ENCODE measurements around the gene SEMA4D.
"Not testable (repeated sequence)": the region's sequence is repeated elsewhere in the genome, so short reads cannot be mapped to it uniquely, and the experiment has no call there.

SEMA4D gene

DNA sequence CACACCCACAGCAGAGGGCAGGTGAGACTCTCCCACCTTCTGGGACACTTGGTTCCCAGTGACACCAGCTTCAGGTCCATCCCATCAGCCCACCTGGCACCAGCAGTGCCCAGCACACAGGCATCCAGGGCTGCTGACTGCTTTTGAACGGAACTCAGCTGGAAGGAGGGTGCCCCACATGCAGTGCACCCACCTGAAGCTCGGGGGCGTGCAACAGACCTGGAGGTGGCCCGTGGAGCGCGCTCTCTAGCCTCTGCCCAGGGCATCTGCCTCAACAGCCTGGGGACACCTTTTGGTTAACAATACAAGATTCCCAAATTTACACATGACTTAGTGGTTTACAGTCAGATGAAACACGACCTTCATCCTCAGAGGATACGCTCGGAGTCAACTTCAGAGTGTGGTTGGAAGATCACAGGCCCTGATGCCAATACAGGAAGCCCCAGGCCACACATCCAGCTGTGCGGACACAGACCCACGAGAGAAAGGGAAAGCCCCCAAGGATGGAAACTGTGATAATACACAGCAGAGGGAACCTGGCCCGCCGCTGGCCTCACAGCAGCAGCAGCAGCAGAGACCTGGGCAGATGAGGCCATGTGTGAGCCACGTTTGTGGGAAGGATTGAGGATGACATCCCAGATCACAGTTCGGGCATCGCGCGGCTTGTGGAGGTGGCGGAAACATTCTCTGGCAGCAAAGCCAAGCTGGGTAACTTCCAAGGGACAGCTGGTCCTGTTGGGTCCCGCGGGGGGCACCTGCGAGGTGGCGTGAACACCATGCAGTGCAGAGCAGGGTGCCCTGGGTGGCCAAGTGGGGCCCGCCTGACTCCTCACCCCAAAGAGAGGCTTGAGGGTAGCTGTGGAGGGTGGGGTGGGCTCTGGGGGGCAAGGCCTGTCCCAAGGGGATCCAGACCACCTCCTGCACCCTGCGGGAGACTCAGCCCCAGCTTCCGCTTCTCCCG lies 115.6 kb downstream of the SEMA4D start:
- no peak for DNase-seq

DNA sequence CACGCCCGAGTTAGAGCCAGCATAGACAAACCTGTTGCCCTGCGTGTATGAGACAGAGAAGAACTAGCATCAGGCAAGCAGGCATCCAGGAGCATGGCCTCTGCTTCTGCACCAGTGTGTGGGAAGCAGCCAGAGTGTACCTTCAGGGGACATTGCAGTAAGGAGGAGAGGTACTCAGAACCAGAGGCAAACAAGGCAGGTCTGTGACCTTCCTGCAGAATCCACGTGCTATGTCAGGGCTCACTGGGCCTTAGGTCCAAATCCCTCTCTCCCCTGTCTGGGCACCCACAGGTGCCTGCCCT lies 116.7 kb downstream of the SEMA4D start:
- DNase-seq, result no peak

DNA sequence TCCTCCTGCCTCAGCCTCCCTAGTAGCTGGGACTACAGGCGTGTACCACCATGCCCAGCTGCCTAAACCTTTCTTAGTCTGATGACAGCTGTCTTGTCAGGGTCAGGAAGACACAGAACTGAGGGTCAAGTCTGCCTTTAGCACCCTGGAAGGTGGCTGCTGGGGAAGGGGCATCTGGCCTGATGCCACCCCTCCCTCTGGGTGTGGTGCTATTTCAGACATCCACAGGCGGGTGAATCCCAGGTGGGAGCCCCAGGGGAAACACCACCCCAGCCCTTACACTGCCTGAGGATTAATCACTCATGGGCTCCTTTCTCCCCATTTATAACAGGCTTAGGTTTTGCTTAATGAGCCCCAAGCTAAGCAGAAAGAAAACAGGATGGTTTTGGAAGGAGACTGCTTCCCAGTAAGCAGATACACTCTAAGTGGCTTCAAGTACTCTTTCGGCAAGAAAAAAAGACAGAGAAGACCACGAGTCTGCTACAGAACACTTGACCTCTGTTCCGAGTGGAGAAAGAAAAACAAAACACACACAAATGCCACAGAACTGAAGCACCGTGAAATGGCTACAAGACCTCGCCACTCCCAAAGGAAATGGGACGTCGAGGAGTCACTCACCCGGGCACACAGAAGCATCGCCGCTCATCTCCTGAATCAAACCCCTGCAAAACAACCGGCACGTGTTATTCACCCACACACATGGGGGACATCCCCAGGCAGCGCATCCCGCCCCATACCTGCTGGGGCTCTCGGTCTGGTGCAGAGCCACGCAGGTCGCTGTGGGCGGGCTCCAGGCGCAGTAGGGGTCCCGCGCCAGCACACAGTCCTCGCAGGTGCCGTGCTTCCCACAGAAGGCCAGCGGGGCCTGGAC lies 117.2 kb downstream of the SEMA4D start:
- no peak for DNase-seq

DNA sequence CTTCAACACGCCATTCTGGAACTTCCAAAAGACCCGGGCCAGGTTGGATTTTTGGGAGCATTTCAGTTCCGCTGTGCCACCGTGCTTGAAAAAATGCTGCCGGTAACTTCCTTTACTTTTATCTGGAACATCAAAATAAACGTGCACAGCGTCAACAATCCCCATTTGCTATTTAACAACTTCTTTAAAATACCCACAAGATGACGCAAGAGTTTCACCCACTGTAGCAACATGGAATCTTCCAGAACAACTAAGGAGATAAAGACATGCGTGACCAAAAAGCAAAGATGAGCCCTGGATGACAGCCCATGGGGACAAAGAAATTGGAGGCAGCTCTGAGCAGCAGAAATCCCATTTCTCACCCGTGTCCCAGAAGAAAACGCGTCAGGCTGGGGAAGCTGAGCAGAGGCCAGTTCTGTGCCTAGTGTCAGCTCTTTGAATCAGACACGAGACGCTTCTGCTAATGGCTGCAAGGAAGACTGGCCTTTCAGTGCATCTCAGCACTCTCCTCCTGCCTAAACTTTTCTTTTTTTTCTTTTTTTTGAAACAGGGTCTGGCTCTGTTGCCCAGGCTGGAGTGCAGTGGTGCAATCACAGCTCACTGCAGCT lies 118.3 kb downstream of the SEMA4D start:
- DNase-seq, result no peak

DNA sequence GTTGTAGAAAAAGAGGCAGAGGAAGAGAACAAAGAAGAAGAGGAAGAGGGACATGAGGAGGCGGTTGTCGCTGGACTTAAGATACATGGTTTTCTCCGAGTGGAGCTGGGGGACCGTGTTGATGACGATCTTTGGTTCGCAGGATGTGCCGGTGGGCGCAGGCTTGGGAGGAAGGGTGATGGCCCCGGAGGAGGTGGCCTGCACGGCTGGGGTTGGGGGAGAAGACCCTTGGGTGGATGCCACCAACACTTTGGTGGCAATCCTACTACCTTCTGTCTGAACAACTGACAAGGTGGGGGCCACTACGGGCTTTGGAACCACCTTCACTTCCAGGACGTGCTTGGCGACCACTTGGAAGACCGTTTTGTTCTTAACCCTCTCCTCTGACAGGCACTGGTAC lies 118.9 kb downstream of the SEMA4D start:
- DNase-seq, result no peak

DNA sequence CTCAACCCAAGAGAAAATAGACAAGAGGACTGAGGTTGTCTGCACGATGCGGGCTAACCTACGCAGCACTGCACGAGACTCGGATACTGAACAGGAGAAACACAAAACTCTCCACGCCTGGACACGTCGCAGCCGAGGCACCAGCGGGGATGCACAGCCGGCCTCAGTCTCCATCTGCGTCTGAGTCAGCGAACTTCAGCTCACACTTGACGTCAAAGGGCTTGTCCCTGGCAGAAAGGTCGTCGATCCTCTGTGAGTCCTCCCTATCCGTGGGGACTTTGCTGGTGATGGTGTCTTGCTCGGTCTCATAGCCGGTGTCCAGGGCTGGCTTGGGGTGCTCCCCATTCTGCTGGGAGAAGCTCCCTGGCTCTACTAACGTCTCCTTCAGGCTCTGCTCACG lies 119.4 kb downstream of the SEMA4D start:
- no peak for DNase-seq

DNA sequence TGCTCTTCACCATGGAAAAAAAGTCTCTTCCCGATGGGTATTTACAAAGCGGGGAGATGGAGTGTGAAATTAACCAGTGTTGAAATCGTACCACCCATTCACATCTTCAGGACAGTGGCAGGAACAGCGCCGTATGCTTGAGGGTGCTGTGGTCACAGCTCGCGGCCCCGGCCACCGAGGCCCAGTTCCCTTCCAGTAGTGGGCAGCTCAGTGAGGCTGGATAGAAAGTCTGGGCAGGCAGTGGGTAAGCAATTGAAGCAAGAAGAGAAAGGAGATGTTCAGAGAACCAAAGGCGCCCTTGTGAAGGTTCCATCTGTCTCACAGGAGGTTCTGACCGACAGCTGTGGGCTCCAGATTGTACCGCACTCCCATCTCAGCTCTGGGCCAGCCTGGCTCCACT lies 120.5 kb downstream of the SEMA4D start:
- DNase-seq, result no peak

DNA sequence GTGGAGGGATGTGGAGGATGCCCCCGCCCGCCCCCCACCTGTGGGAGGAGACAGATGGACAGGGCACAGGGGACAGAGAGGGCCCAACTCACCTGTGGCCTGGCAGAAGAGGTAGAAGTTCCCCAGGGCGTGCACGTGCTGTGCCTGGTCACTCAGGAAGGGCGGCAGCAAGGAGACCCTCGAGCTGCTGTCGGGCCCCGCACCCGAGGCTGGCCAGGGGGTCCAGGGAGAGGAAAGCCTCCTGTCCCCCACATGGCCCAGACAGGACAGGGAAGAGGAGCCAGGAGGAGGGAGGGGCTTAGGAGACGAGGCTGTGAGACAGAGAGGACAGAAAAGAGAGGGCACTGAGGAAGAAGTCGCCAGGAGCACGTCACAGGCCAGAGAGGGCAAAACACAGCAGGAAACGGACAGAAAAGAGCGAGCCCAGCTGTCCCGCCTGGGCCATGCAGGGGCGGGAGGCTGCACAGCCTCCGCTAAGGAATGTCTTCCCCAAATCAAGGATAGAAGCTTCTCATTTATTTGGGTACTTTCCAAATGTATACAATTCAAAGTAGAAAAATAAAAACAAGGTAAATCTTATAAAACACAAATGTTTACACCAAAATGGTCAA lies 121.1 kb downstream of the SEMA4D start:
- DNase-seq, result no peak

DNA sequence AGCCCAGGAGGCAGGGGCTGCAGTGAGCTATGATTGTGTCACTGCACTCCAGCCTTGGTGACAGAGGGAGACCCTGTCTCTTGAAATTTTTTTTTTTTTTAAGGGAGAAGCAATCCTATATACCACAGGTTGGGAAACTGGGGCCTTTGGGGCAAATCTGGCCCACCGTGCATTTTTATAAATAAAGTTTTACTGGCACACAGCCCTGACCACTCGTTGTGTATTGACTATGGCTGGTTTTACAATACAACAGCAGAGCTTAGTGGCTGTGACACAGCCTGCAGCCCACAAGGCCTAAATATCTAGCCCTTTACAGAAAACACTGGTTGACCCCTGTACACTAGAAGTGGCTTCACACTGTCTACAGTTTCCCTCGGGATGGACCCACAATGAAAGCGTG lies 121.6 kb downstream of the SEMA4D start:
- no peak for DNase-seq

DNA sequence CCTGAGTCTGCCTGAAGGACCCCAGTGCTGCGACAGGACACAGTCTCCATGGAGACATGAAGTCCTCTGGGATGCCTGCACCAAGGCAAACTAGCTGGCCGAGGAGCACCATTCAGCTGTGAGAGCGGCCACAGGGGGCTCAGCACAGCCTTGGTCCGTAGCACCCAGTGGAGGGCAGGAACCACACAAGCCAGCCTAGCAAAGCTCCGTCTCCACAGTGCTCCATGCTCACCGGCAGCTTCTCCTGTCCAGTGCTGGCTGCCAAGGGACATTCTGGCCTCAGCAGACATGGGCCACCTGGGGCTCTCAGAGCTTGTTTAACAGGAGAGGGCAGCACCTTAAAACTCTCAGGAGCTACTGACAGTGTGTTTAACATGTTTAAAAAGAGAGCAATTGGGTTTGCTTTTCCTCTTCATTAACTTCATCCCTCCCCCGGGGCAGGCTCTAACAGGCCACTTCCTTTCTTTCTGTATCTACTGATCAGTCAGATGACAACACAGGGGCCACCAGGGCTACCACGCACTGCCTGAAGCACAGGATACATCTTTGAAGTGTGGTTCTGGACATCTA lies 122.6 kb downstream of the SEMA4D start:
- no peak for DNase-seq

DNA sequence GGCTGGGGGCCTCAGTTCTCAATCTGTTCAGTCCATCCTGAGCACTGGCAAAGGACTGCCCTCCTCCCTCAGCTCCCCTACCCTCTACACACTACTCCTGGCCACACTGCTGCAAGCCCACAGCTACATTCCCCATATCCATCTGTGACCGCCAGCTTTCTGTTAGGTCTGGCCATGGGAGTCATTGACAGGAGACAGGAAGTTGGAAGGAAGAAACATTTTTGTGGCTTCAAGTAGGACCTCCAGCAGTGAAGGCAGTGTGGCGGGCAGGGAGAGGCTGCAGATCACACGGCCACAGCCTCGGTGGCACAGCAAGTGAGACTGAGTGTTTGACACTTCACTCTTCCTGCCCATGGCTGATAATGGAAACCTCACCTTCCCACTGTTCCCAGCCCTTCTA lies 123.7 kb downstream of the SEMA4D start:
- no peak for DNase-seq

DNA sequence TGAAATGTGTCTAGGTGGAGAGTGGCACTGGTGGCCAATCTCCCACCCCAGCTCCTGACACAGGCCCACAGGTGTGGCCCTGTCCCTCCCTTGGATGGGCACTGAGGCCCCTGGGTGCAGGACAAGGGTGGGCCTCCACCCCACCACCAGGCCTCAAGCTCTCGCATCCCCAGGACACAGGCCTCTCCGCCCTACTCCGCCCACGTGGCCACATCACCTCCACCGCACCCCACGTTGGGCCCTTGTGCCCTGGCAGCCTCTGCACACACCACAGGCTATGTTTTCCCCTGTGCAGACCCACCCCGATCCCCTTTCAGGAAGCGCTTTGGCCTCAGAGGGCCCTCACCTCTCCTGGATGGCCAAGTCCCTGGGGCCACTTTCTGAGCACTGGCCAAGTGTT lies 124.9 kb downstream of the SEMA4D start:
- no peak for DNase-seq

DNA sequence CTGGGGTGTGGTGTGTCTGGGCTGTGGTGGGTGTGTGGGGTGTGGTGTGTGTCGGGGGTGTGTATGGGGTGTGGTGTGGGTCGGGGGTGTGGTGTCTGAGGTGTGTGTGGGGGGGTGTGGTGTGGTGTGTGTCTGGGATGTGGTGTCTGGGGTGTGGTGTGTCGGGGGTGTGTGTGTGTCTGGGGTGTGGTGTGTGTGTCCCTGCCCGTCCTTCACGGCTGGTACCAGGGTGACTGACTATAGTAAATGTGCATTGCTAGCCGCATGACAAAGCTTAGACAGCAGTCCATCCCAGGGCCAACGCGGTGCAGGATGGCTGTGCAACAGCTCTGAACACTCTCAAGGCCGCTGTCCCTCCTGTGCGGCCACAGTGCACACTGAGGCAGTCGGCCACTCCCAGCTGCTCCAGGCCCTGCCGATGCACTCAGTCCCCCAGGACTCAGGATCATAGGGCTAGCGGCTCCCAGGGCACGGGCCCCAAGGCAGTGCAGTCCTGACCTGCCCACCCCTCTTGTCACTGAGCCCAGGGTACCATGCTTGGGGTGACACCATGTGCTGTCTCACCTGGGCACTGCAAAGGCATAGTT lies 125.6 kb downstream of the SEMA4D start:
- peak; percentile 38 for DNase-seq

DNA sequence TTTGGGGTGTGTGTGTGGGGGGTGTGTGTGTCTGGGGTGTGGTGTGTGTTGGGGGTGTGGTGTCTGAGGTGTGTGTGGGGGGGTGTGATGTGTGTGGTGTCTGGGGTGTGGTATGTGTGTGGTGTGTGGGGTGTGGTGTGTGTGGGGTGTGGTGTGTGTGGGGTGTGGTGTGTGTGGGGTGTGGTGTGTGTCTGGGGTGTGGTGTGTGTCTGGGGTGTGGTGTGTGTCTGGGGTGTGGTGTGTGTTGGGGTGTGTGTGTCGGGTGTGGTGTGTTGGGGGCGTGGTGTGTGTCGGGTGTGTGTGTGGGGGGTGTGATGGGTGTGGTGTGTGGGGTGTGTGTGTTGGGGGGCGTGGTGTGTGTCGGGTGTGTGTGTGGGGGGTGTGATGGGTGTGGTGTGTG lies 126.1 kb downstream of the SEMA4D start:
- not testable (repeated sequence) for DNase-seq

DNA sequence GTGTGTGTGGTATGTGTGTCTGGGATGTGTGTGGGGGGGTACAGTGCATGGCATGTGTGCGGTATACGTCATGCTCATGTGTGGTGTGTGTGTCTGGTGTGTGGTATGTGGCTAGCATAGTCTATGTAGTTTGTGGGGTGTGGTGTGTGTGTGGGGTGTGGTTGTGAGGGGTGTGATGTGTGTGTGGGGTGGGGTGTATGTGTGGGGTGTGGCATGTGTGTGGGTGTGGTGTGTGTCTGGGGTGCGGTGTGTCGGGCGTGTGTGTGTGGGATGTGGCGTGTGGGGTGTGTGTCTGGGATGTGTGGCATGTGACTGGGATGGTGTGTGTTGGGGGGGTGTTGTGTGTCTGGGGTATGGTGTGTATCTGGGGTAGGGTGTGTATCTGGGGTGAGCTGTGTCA lies 127.3 kb downstream of the SEMA4D start:
- no peak for DNase-seq

DNA sequence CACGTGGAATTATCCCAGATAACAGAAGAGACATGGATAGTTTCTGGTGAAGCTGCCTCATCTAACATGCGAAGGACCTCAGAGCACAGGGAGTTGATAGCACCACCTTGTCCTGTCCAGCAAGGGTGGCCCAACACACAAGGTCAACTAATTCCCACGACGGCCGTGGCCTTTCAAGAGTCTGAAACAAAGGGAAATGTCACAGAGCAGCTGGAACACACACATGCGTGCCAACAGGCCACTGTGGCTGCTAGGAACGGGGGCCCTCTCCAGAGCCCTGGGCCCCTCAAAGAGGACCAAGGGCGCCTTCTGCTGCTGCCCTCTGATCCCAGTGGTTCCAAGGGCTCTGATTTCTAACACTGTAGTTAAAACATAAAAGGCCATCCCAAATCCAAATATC lies 128.9 kb downstream of the SEMA4D start:
- DNase-seq, result no peak

DNA sequence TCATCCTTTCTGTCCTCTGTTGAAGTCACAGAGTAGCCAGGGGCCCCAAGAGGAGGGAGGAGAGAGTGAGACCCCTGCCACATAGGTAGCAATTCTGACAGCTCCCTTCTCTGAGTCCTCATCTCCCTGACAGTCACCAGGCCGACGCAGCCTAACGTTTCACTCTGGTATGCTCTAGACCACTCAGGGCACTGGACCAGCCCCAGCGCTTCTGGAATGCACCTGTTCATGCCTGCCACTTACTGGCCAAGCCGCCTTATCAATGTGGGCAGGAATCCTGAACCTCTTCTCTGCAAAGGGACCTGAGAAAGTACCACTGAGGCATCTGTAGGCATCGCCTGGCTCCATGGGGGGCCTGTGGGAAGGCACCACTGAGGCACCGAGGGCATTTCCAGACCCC lies 129.4 kb downstream of the SEMA4D start:
- DNase-seq, result no peak

DNA sequence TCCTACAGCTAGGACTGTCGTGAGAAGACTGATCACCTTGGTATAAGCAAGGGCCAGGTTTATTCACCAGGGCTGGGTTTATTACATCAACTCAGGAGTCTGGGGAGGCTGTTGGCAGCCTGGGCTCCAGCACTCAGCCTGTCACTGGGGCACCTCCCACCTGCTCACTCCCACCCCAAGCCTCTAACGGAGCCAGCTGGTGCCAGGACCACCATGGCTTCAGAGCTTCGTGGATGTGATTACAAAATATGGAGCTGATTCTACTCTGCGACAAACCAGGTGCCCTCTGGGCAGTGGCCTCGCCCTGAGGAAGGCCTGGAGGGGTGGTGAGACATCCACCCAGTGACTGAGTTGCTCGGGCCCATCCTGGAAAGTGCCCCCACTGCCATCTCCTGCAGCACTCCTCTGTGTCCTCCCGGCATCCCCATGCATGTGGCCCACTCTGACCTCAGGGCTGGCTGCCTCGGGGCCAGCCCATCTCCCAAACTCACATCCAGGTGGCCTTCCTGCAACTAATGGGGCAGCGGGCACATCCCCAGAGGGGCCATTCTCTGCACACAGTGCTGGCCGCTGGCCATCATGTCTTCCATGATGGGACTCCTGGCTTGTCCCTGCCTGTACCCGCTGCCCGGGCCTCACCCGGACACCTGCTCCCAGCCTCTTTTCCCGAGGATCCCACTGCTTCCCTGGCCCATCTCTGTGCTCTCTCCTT lies 130.0 kb downstream of the SEMA4D start:
- no peak for DNase-seq

DNA sequence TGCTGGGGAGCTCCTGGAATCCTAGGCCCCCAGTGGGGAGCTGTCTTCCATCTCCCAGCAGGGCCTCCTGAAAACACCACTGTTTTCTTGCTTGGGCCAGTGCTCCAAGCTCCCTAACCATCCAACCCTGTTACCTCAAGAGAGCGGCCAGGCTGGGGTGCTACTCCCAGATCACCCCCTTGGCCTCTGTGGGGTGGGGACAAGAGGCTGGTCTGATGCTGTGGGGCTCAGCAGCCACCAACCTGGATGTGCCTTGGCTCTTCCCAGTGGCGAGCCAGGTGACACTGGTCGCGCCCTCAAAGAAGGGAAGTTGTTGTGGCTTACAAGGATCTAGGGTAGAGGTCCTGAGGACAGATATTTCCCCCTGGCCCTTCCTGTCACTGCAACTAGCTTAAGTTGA lies 130.6 kb downstream of the SEMA4D start:
- DNase-seq, result peak; percentile 16

DNA sequence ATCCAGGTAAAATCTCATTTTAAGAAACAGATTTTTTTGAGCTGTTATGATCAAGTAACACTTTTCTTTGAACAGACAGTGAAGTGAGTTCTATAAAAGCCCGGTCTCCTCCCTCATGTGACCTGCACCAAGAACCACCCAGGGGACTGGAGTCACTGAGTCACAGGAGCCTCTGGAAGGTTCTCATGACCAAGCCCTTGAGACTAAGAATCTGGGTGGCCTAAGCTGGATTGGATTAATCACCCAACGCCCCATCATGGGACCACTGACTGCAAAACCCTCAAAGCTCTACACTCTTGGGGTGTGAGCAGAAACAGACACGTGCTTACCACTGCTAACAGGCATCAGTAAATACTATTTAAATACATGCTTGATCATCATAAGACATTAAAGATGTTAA lies 131.2 kb downstream of the SEMA4D start:
- DNase-seq, result peak; percentile 14

DNA sequence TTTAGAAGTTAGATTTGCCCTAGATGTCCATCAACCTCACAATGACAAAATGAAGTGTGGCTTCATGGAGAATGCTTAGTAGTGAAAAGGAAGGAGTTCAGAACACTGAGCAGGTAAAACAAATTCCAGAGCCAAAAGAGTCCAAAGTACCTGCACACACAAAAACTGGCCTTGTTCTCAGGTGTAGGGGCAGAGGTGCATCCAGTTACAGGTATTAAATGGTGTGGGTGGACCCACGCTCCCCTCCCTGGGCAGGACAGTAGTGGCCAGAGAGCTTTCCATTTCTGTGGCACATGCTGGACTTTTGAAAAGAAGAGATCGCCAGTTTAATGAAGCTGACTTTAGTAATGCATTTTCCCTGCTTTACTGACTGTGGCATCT lies 132.4 kb downstream of the SEMA4D start:
- DNase-seq, result no peak
